ENCODE results near the gene SYT13. TPM values are rescaled to one million over a fixed set of nuclear protein-coding genes. Genes with fewer than 3 reads are reported as not detected.
A peak's percentile ranks its signal among the peaks of the same experiment; 100 is the strongest.

Gene SYT13
- total and polyA plus RNA-seq, 2 donors (not counting 3 experiments of a cell fraction or from before 2014, with no cell fraction given): not detected

DNA sequence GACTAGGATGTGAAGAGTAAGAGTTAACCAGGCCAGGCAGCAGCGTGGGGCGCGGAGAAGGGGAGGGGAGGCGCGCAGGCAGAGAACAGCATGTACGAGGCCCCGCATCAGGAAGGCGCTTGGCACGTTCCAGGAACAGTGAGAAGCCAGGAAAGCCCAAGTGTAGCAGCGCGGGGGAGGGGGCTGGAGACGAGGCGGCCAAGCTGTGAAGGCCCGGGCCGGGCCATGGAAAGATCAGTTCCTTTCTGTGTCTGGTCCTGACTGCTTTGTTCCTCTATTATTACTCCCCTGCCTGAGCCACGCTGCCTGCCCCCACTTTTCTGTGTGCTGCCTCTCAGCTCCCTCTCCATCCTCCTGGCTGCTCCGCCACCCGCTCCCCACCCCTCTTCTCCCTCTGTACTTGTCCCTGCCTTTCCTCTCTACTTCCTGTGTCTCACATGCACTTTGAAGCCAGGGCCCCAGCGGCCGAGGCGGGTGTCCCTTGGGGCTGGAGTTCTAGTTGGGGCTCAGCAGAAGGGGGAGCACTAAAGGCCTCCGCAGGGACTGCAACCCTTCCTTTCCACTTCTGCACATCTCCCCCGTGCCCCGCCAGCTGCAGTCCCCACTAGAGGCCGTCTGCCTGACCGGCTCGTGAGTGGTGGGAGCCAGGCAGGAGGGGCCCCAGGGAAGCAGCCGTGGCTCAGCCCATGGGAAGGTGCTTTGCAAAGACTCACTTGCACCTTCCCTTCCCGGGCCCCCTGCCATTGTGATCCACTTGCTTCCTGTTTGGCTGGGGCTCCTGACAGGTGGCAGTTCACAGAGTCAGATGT is 76.0 kb downstream of the SYT13 start:
- Histone ChIP-seq H3K36me3 (ENCODE audit: control insufficient read depth in 2 of 2, extremely low read depth in 1 of 2, insufficient read depth in 2 of 2, low read length in 2 of 2) (peaks cover 0 to 8% of the 10 kb centered on the region in 2 experiments), H3K9me1 (replicated peaks; ENCODE audit: control insufficient read depth, extremely low read depth, insufficient read depth, low read length) (no peaks in the 10 kb centered on the region), H3K4me3 (replicated peaks in 1 of 3; ENCODE audit: insufficient read depth in 1 of 3, low read depth in 1 of 3, low read length in 3 of 3) (no peak overlapping the region), H3K4me2 (ENCODE audit: insufficient read depth, low read length) (peak overlapping the region; percentile 3), H4K20me1 (replicated peaks; ENCODE audit: control insufficient read depth, extremely low read depth, insufficient read depth, low read length) (no peaks in the 10 kb centered on the region), H3K27ac (ENCODE audit: insufficient read depth, low read depth, low read length) (peak overlapping the region; percentile 17), H3K27me3 (ENCODE audit: control insufficient read depth in 2 of 2, insufficient read depth in 2 of 2, low read length in 2 of 2) (no peaks in the 10 kb centered on the region), H3K79me2 (ENCODE audit: control insufficient read depth, insufficient read depth, low read length) (no peaks in the 10 kb centered on the region), H3K4me1 (ENCODE audit: control insufficient read depth, extremely low read depth, insufficient read depth, low read length) (peaks cover 14% of the 10 kb centered on the region), H2AFZ (ENCODE audit: low read depth, low read length) (peak overlapping the region; percentile 79), H3K9me3 (replicated peaks; ENCODE audit: control insufficient read depth, insufficient read depth, low read length) (no peaks in the 10 kb centered on the region), H3K9ac (replicated peaks; ENCODE audit: extremely low read depth, insufficient read depth, low read length) (peak overlapping the region; percentile 48)
- dilution Hi-C loops (cut with MboI; ENCODE audit: extremely low pct_ligation_motif_present, low sequenced_read_pairs): no loop called here
- peak; percentile 76 for DNase-seq (ENCODE audit: low read depth, low spot score)
- peak; percentile 72 for FAIRE-seq
- no TSS peak for BruUV-seq (replicated peaks)
- CTCF ChIA-PET: interaction anchor here (0.7 to 1.4 kb wide), 7 partner anchors 18 to 99 kb away, joined by 3 to 6 read pairs (median 3); no protein-coding TSS in a partner anchor
- intact Hi-C loops (cut with micrococcal nuclease): loop anchor here (1.0 to 2.0 kb wide), 2 partner anchors 19 to 29 kb away; no protein-coding TSS in a partner anchor
- POLR2A ChIA-PET: no interaction called here
- TF ChIP-seq POLR2A (IDR thresholded peaks at IDR 0.05; ENCODE audit: low read depth, low read length) (peak; percentile 24), FOS (IDR thresholded peaks at IDR 0.05; ENCODE audit: borderline replicate concordance, insufficient read depth, low read length) (no peak), JUN (IDR thresholded peaks at IDR 0.05; ENCODE audit: borderline replicate concordance, insufficient read depth, insufficient read length, low read depth) (no peak), POLR2AphosphoS5 (IDR thresholded peaks at IDR 0.05; ENCODE audit: insufficient read depth, low read depth, low read length) (no peak), MYC (IDR thresholded peaks at IDR 0.05; ENCODE audit: low read depth, low read length) (no peak)
- TF ChIP-seq, protein P1, sequence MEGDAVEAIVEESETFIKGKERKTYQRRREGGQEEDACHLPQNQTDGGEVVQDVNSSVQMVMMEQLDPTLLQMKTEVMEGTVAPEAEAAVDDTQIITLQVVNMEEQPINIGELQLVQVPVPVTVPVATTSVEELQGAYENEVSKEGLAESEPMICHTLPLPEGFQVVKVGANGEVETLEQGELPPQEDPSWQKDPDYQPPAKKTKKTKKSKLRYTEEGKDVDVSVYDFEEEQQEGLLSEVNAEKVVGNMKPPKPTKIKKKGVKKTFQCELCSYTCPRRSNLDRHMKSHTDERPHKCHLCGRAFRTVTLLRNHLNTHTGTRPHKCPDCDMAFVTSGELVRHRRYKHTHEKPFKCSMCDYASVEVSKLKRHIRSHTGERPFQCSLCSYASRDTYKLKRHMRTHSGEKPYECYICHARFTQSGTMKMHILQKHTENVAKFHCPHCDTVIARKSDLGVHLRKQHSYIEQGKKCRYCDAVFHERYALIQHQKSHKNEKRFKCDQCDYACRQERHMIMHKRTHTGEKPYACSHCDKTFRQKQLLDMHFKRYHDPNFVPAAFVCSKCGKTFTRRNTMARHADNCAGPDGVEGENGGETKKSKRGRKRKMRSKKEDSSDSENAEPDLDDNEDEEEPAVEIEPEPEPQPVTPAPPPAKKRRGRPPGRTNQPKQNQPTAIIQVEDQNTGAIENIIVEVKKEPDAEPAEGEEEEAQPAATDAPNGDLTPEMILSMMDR (IDR thresholded peaks at IDR 0.05; ENCODE audit: extremely low read depth in 1 of 2, insufficient read depth in 1 of 2, low read depth in 1 of 2, low read length in 2 of 2): peak in 1 of 2 donors; percentile 8
